GM12892 (cell line): Measurements from ENCODE around the gene ZNRF1.

Source experiments
- POLR2A ChIP-seq: IDR thresholded peaks from 2 replicates; pipeline ENCODE4 v1.6.1; 2011; ENCODE audit warnings: low read depth, low read length, control low read depth
- POLR2AphosphoS5 ChIP-seq: IDR thresholded peaks from 2 replicates; pipeline ENCODE4 v1.6.1; 2011; ENCODE audit warnings: low read depth, low read length, control low read depth
- TAF1 ChIP-seq: IDR thresholded peaks from 2 replicates; pipeline ENCODE4 v1.6.1; 2011; ENCODE audit warnings: low read depth, mild to moderate bottlenecking, control low read depth, low read length, borderline replicate concordance

GRCh38 chr16:75064403-75065148 is 65.8 kb downstream of the ZNRF1 start:
- no peak for TF ChIP-seq POLR2A
- no peak for TF ChIP-seq TAF1
- TF ChIP-seq POLR2AphosphoS5: no peak
